MM.1S (cell line): ENCODE measurements around the gene SPRED2.

Experiments
- CTCF ChIP-seq: fragments of 300-600 bp; sonication (generic); IDR thresholded peaks from 2 replicates; pipeline ENCODE4 v1.5.1; 2016; ENCODE audit warnings: antibody characterized with exemption, low read length, mixed read lengths
- EZH2phosphoT487 ChIP-seq: fragments of 300-600 bp; sonication (generic); IDR thresholded peaks from 2 replicates; pipeline ENCODE4 v1.6.1; 2018; ENCODE audit warnings: antibody characterized with exemption, low read length

GRCh38 chr2:65402323-65402722, 30.1 kb downstream of the SPRED2 start:
- TF ChIP-seq EZH2phosphoT487 = no peak
- TF ChIP-seq CTCF = no peak
